NT2/D1 (cell line): Measurements from ENCODE around the gene ZACN.
"Not testable (repeated sequence)": the region's sequence is repeated elsewhere in the genome, so short reads cannot be mapped to it uniquely, and the experiment has no call there.

ENCODE experiments used
- SUZ12 ChIP-seq: IDR thresholded peaks from 2 replicates; pipeline ENCODE4 v1.6.1; 2011; ENCODE audit not compliant: insufficient read length, insufficient read depth; ENCODE audit errors: extremely low read depth
- ZNF274 ChIP-seq: IDR thresholded peaks from 2 replicates; pipeline ENCODE4 v1.6.1; 2011; ENCODE audit warnings: mild to moderate bottlenecking, low read depth, low read length

GRCh38 chr17:76044475-76045007, 34.4 kb upstream of the ZACN start:
- TF ChIP-seq SUZ12, ZNF274: not testable (repeated sequence)
